Natural killer cell treated with Interleukin-12 subunit alpha and Interleukin-12 subunit beta and Interleukin-15 and Interleukin-18, amount 100 ng/mL, for 72 hours (primary cell): Measurements from ENCODE around the gene TMEM154. TPM values are rescaled to one million over a fixed set of nuclear protein-coding genes. Genes with fewer than 3 reads are reported as not detected.
A peak's percentile ranks its signal among the peaks of the same experiment; 100 is the strongest.

Experiments
- ATAC-seq, 2 donors: fragments of 150-1000 bp; cut with Tn5 transposase in 1 of 2; sonication (Bioruptor Pico), chemical (Tn5 transposase) in 1 of 2; 2 replicates each; pipeline ENCODE4 v1.10.0; 2021
- DNase-seq: peaks from one replicate; pipeline ENCODE4 v3.0.0; 2022; ENCODE audit warnings: low spot score
- H3K27ac Mint-ChIP-seq, 2 donors: 1 replicate in 1 of 2; 2 replicates in 1 of 2; pipeline ENCODE4 v1.8.0; 2022; ENCODE audit warnings: mixed read lengths in 2 of 2, mild to moderate bottlenecking in 1 of 2, moderate library complexity in 1 of 2
- H3K27me3 Mint-ChIP-seq, 2 donors: 1 replicate in 1 of 2; 2 replicates in 1 of 2; pipeline ENCODE4 v1.8.0; 2022; ENCODE audit warnings: mixed read lengths in 2 of 2
- H3K36me3 Mint-ChIP-seq: one replicate; pipeline ENCODE4 v1.8.0; 2022; ENCODE audit warnings: mixed read lengths
- H3K4me1 Mint-ChIP-seq, 2 donors: 1 replicate in 1 of 2; 2 replicates in 1 of 2; pipeline ENCODE4 v1.8.0; 2022; ENCODE audit warnings: low read depth in 2 of 2, mixed read lengths in 2 of 2, mild to moderate bottlenecking in 1 of 2
- H3K4me3 Mint-ChIP-seq: one replicate; pipeline ENCODE4 v1.8.0; 2022; ENCODE audit warnings: mixed read lengths
- H3K9me3 Mint-ChIP-seq: 2 replicates; pipeline ENCODE4 v1.8.0; 2022; ENCODE audit warnings: mixed read lengths
- total RNA-seq, 2 donors: library from RNA; stranded (reverse); gene quantifications; one replicate each; pipeline ENCODE4 v1.2.3, GENCODE V29; 2022

The TMEM154 gene
- total RNA-seq, 2 donors from 2014 or later = 14.9 to 23.2 TPM

DNA sequence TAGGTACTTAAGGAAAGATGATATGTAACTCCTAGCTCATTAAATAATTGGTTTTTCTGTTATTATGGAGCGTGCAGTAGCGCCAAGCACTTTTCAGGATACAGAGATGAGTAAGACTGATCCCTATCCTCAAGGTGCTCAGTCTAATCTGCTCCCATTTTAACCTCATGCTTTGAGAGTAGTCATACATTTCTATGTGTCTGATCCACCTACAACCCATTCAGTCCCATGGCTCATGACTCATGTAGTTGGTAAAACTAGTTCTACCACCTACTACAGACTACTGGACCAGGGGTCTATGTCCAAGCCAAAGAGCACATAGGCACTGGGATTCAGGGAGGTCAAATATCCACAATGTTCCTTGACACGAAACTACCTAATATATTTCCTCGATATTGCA lies 60.8 kb downstream of the TMEM154 start:
- DNase-seq (no peak), ATAC-seq (no peak)
- Mint-ChIP-seq H3K27ac (no peak overlapping the region), H3K36me3 (no peaks in the 10 kb centered on the region), H3K9me3 (no peaks in the 10 kb centered on the region), H3K4me1 (no peaks in the 10 kb centered on the region), H3K4me3 (no peak overlapping the region), H3K27me3 (peaks cover 16 to 30% of the 10 kb centered on the region in 2 donors)

DNA sequence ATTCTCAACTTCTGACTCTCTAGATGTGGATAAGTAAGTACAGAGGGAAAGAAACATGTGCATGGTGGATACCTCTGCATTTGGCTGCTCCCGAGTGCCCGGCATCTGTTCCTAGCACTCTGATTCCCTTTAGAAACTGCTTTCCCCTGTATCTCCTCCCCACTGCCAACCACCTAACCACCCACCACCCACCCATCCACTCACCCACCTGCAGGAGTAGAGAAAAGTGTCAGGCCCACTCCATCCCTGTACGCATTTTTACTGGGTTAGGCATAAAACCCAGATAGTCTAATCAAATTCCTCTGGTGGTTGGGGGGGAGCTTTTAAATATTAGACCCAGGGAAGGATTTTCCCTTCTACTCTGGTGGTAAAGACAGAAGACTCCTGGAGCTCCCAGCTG lies 63.0 kb downstream of the TMEM154 start:
- Mint-ChIP-seq H3K27ac (no peak overlapping the region), H3K4me3 (no peak overlapping the region), H3K36me3 (no peaks in the 10 kb centered on the region), H3K9me3 (no peaks in the 10 kb centered on the region), H3K27me3 (peaks cover 19 to 34% of the 10 kb centered on the region in 2 donors), H3K4me1 (no peaks in the 10 kb centered on the region)
- ATAC-seq = no peak
- DNase-seq = no peak

- ATAC-seq (no peak), DNase-seq (no peak)
- Mint-ChIP-seq H3K27me3 (peaks cover 22 to 34% of the 10 kb centered on the region in 2 donors), H3K27ac (no peak overlapping the region), H3K9me3 (no peaks in the 10 kb centered on the region), H3K36me3 (no peaks in the 10 kb centered on the region), H3K4me3 (no peak overlapping the region), H3K4me1 (no peaks in the 10 kb centered on the region)
Measured at GRCh38 chr4:152613841-152614721, 65.7 kb downstream of the TMEM154 start.

GRCh38 chr4:152613351-152613750 lies 66.4 kb downstream of the TMEM154 start:
- H3K4me3 Mint-ChIP-seq = no peak overlapping the region
- H3K9me3 Mint-ChIP-seq = no peaks in the 10 kb centered on the region
- ATAC-seq (no peak), DNase-seq (no peak)
- H3K27ac Mint-ChIP-seq = no peak overlapping the region
- peaks cover 21 to 27% of the 10 kb centered on the region in 2 donors for H3K27me3 Mint-ChIP-seq
- no peaks in the 10 kb centered on the region for H3K4me1 Mint-ChIP-seq
- no peaks in the 10 kb centered on the region for H3K36me3 Mint-ChIP-seq

GRCh38 chr4:152610131-152610530 lies 69.7 kb downstream of the TMEM154 start:
- no peaks in the 10 kb centered on the region for H3K36me3 Mint-ChIP-seq
- H3K27ac Mint-ChIP-seq = no peak overlapping the region
- H3K9me3 Mint-ChIP-seq = no peaks in the 10 kb centered on the region
- no peak overlapping the region for H3K4me3 Mint-ChIP-seq
- DNase-seq = no peak
- peaks cover 16 to 17% of the 10 kb centered on the region in 2 donors for H3K27me3 Mint-ChIP-seq
- ATAC-seq = no peak
- no peaks in the 10 kb centered on the region for H3K4me1 Mint-ChIP-seq

GRCh38 chr4:152609481-152609880 lies 70.3 kb downstream of the TMEM154 start:
- Mint-ChIP-seq H3K27ac (no peak overlapping the region), H3K4me1 (no peaks in the 10 kb centered on the region), H3K27me3 (peaks cover 9 to 13% of the 10 kb centered on the region in 2 donors), H3K9me3 (no peaks in the 10 kb centered on the region), H3K36me3 (no peaks in the 10 kb centered on the region), H3K4me3 (no peak overlapping the region)
- ATAC-seq (no peak), DNase-seq (no peak)

DNA sequence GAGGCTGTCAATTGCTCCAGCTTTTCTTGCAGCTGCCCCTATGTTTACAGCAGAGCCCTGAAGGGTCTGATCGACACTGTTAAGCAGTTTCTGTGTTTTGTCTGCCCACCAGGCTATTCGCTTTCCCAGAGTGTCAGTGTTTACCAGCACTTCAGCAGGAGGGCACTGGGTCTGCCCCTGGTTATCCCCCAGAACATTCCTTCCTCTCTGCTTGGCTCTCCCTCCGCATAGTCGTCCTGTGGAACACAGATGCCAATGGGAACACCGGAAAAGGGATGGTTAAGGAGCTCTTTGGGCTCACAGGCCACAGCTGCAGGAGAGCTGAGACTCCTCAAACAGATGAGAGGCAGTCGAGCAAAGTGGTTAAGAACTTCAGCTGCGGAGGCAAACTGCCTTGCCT lies 72.6 kb downstream of the TMEM154 start:
- Mint-ChIP-seq H3K36me3 (no peaks in the 10 kb centered on the region), H3K27me3 (peaks cover 0 to 9% of the 10 kb centered on the region in 2 donors), H3K4me1 (no peaks in the 10 kb centered on the region), H3K9me3 (no peaks in the 10 kb centered on the region), H3K27ac (no peak overlapping the region), H3K4me3 (no peak overlapping the region)
- peak in 1 of 2 donors; percentile 27 for ATAC-seq
- DNase-seq = no peak

- no peaks in the 10 kb centered on the region for H3K4me1 Mint-ChIP-seq
- ATAC-seq (no peak), DNase-seq (no peak)
- no peak overlapping the region for H3K27ac Mint-ChIP-seq
- peaks cover 0 to 11% of the 10 kb centered on the region in 2 donors for H3K27me3 Mint-ChIP-seq
- no peaks in the 10 kb centered on the region for H3K36me3 Mint-ChIP-seq
- H3K9me3 Mint-ChIP-seq = no peaks in the 10 kb centered on the region
- H3K4me3 Mint-ChIP-seq = no peak overlapping the region
Measured at GRCh38 chr4:152606753-152607152, 73.0 kb downstream of the TMEM154 start.

GRCh38 chr4:152605641-152606335 lies 74.0 kb downstream of the TMEM154 start:
- DNase-seq = no peak
- no peak overlapping the region for H3K27ac Mint-ChIP-seq
- ATAC-seq = no peak
- no peak overlapping the region for H3K4me3 Mint-ChIP-seq
- H3K9me3 Mint-ChIP-seq = no peaks in the 10 kb centered on the region
- no peaks in the 10 kb centered on the region for H3K36me3 Mint-ChIP-seq
- no peaks in the 10 kb centered on the region for H3K4me1 Mint-ChIP-seq
- H3K27me3 Mint-ChIP-seq = peaks cover 0 to 9% of the 10 kb centered on the region in 2 donors

DNA sequence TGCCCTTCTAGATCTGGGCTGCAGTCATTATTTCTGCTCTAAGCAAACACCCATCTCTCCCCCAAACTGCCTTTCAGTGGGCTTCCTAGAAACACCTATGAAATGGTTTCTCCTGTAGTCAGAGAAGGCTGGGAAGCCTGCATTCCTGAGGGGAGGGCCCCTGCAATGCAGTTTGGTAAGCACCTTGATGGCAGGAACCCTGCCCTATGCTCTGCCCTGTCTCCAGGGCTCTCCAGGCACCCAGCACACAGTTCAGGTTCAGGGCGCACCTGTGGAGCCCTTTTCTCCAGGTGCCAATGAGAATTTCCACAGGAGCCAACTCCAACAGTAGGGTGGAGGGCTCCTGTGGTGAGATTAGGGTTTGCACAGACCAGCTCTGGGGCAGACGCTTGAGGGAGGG lies 74.8 kb downstream of the TMEM154 start:
- H3K36me3 Mint-ChIP-seq = no peaks in the 10 kb centered on the region
- H3K27ac Mint-ChIP-seq = no peak overlapping the region
- H3K4me3 Mint-ChIP-seq = no peak overlapping the region
- H3K9me3 Mint-ChIP-seq = no peaks in the 10 kb centered on the region
- peaks cover 0 to 8% of the 10 kb centered on the region in 2 donors for H3K27me3 Mint-ChIP-seq
- no peaks in the 10 kb centered on the region for H3K4me1 Mint-ChIP-seq
- DNase-seq (no peak), ATAC-seq (no peak)

GRCh38 chr4:152601156-152601555 lies 78.6 kb downstream of the TMEM154 start:
- H3K27me3 Mint-ChIP-seq = peaks cover 0 to 6% of the 10 kb centered on the region in 2 donors
- no peak for ATAC-seq
- no peaks in the 10 kb centered on the region for H3K9me3 Mint-ChIP-seq
- no peak overlapping the region for H3K4me3 Mint-ChIP-seq
- no peak overlapping the region for H3K27ac Mint-ChIP-seq
- no peaks in the 10 kb centered on the region for H3K4me1 Mint-ChIP-seq
- H3K36me3 Mint-ChIP-seq = no peaks in the 10 kb centered on the region
- DNase-seq = no peak

DNA sequence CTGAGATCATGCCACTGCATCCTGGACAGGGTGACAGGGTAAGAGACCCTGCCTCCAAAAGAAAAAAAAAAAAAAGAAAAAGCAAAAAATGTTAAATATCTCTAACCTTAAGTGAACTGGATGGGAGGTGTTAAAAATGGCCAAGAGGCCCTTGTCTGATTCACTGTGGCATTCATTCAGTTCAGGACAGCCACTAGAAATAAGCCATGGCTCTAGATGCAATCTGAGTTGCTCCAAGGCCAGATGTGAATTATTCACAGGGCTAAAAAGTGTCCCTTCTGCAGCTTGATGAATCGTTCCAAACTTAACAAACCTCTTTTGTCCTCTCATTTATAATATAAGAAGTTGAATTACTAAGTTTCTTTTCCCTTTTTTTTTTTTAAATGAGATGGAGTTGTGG lies 80.2 kb downstream of the TMEM154 start:
- Mint-ChIP-seq H3K4me1 (no peaks in the 10 kb centered on the region), H3K27me3 (peaks cover 0 to 6% of the 10 kb centered on the region in 2 donors), H3K27ac (no peak overlapping the region), H3K36me3 (no peaks in the 10 kb centered on the region), H3K4me3 (no peak overlapping the region), H3K9me3 (no peaks in the 10 kb centered on the region)
- ATAC-seq (no peak), DNase-seq (no peak)

DNA sequence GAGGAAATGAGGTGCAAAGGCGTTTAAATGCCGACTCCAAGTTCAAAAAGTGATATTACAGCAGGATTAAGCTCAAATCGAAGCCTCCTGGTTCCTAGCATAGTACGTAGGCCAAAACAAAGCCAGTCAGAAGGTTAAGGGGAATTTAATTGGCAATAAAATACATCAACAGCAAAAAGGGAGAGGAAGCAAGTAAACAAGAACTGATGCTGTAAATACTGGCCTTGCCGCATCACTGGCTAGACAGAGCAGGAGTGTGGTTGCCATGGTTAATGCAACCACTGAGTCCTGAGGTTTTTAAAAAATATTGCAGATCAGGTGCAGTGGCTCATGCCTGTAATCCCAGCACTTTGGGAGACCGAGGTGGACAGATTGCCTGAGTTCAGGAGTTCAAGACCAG lies 80.7 kb downstream of the TMEM154 start:
- Mint-ChIP-seq H3K9me3 (no peaks in the 10 kb centered on the region), H3K27ac (no peak overlapping the region), H3K4me3 (no peak overlapping the region), H3K4me1 (no peaks in the 10 kb centered on the region), H3K27me3 (peaks cover 0 to 6% of the 10 kb centered on the region in 2 donors), H3K36me3 (no peaks in the 10 kb centered on the region)
- DNase-seq = no peak
- no peak for ATAC-seq

- Mint-ChIP-seq H3K27me3 (peaks cover 0 to 11% of the 10 kb centered on the region in 2 donors), H3K4me1 (no peaks in the 10 kb centered on the region), H3K27ac (no peak overlapping the region), H3K9me3 (no peaks in the 10 kb centered on the region), H3K36me3 (no peaks in the 10 kb centered on the region), H3K4me3 (no peak overlapping the region)
- ATAC-seq (no peak), DNase-seq (no peak)
Measured at GRCh38 chr4:152598454-152598853, 81.3 kb downstream of the TMEM154 start.
